Stimulated activated CD4-positive, alpha-beta T cell treated with anti-CD3 and anti-CD28 coated beads, Interleukin-4, amount 100 ng/mL, for 4 hours (primary cell): Measurements from ENCODE around the gene ZFR.
"Not testable (repeated sequence)": the region's sequence is repeated elsewhere in the genome, so short reads cannot be mapped to it uniquely, and the experiment has no call there.

Experiments used
- DNase-seq, 2 experiments: peaks; one replicate each; pipeline ENCODE4 v3.0.0-alpha.2; 2020

Gene ZFR

GRCh38 chr5:32357658-32358057 lies 86.9 kb downstream of the ZFR start:
- no peak for DNase-seq

GRCh38 chr5:32355686-32356085 lies 88.9 kb downstream of the ZFR start:
- no peak for DNase-seq

GRCh38 chr5:32353420-32353819 lies 91.1 kb downstream of the ZFR start:
- no peak for DNase-seq

- no peak for DNase-seq
These were observed 91.9 kb downstream of the ZFR start for GRCh38 chr5:32352685-32353084.

GRCh38 chr5:32346869-32347268 lies 97.7 kb downstream of the ZFR start:
- DNase-seq: no peak

GRCh38 chr5:32343058-32343672 lies 101.4 kb downstream of the ZFR start:
- DNase-seq: no peak

- DNase-seq: no peak
These were observed 101.9 kb downstream of the ZFR start for GRCh38 chr5:32342656-32343055.

GRCh38 chr5:32339878-32340277 lies 104.7 kb downstream of the ZFR start:
- no peak for DNase-seq

- DNase-seq: no peak
These were observed 105.3 kb downstream of the ZFR start for GRCh38 chr5:32339198-32339597.

GRCh38 chr5:32332966-32333365 lies 111.6 kb downstream of the ZFR start:
- no peak for DNase-seq

- no peak for DNase-seq
These were observed 112.2 kb downstream of the ZFR start for GRCh38 chr5:32332361-32332760.

- no peak for DNase-seq
These were observed 112.6 kb downstream of the ZFR start for GRCh38 chr5:32331935-32332274.

GRCh38 chr5:32331217-32331934 lies 113.2 kb downstream of the ZFR start:
- DNase-seq: no peak

- no peak for DNase-seq
These were observed 114.2 kb downstream of the ZFR start for GRCh38 chr5:32330126-32330971.

GRCh38 chr5:32329395-32329834 lies 115.1 kb downstream of the ZFR start:
- peak; percentile 33 to 35 for DNase-seq

- DNase-seq: no peak
These were observed 118.2 kb downstream of the ZFR start for GRCh38 chr5:32326216-32326772.

- DNase-seq: no peak
These were observed 118.9 kb downstream of the ZFR start for GRCh38 chr5:32325616-32326015.

GRCh38 chr5:32325062-32325461 lies 119.5 kb downstream of the ZFR start:
- DNase-seq: no peak

GRCh38 chr5:32323741-32324140 lies 120.8 kb downstream of the ZFR start:
- DNase-seq: no peak

GRCh38 chr5:32322882-32323281 lies 121.7 kb downstream of the ZFR start:
- no peak for DNase-seq

- DNase-seq: not testable (repeated sequence)
These were observed 122.8 kb downstream of the ZFR start for GRCh38 chr5:32321787-32322186.

- no peak for DNase-seq
These were observed 124.0 kb downstream of the ZFR start for GRCh38 chr5:32320576-32320975.

GRCh38 chr5:32319926-32320543 lies 124.5 kb downstream of the ZFR start:
- no peak for DNase-seq
